BJ (cell line): ENCODE measurements around the gene KCNIP1. TPM values are rescaled to one million over a fixed set of nuclear protein-coding genes. Genes with fewer than 3 reads are reported as not detected.

Source experiments
- CTCF ChIA-PET: fragments of 350-600 bp; formaldehyde crosslinking; extraction: SDS; loops from one replicate; lab custom pipeline; 2021; ENCODE audit warnings: antibody characterized with exemption, inconsistent platforms; lab: Yijun Ruan, JAX
- POLR2A ChIA-PET: fragments of 300-600 bp; sonication (Branson Sonifier 250); formaldehyde crosslinking; extraction: SDS; loops from one replicate; lab custom pipeline; 2021; ENCODE audit warnings: antibody characterized with exemption; lab: Charles Lee
- DNase-seq: peaks from one replicate; pipeline ENCODE4 v3.0.0-alpha.2; 2011; ENCODE audit warnings: low read depth
- H3K27me3 ChIP-seq: 2 replicates; pipeline ENCODE4 v1.6.0; 2011; ENCODE audit warnings: low read length; ENCODE audit not compliant: control insufficient read depth, insufficient read depth
- H3K36me3 ChIP-seq: 2 replicates; pipeline ENCODE4 v1.5.1; 2011; ENCODE audit warnings: low read length; ENCODE audit not compliant: control insufficient read depth, insufficient read depth
- H3K4me3 ChIP-seq: 2 replicates; pipeline ENCODE4 v1.5.1; 2011; ENCODE audit warnings: low read depth, mild to moderate bottlenecking, control low read depth, low read length
- polyA plus RNA-seq: library from polyadenylated mRNA; depleted of rRNA; stranded (reverse); fragments of >200 nt; gene quantifications from 2 replicates; pipeline ENCODE4 v1.2.3, GENCODE V29; 2011
- TF ChIP-seq, protein P1 (sequence below): IDR thresholded peaks from 2 replicates; pipeline ENCODE4 v1.5.1; 2011; ENCODE audit warnings: low read depth, mild to moderate bottlenecking, control low read depth, inconsistent platforms, low read length, moderate library complexity; ENCODE audit not compliant: insufficient read depth

Gene KCNIP1
- polyA plus RNA-seq, 1 experiment = not detected

- CTCF ChIA-PET = no interaction called here
- no peaks in the 10 kb centered on the region for H3K36me3 ChIP-seq
- POLR2A ChIA-PET = no interaction called here
- no peaks in the 10 kb centered on the region for H3K27me3 ChIP-seq
- TF ChIP-seq, protein P1, sequence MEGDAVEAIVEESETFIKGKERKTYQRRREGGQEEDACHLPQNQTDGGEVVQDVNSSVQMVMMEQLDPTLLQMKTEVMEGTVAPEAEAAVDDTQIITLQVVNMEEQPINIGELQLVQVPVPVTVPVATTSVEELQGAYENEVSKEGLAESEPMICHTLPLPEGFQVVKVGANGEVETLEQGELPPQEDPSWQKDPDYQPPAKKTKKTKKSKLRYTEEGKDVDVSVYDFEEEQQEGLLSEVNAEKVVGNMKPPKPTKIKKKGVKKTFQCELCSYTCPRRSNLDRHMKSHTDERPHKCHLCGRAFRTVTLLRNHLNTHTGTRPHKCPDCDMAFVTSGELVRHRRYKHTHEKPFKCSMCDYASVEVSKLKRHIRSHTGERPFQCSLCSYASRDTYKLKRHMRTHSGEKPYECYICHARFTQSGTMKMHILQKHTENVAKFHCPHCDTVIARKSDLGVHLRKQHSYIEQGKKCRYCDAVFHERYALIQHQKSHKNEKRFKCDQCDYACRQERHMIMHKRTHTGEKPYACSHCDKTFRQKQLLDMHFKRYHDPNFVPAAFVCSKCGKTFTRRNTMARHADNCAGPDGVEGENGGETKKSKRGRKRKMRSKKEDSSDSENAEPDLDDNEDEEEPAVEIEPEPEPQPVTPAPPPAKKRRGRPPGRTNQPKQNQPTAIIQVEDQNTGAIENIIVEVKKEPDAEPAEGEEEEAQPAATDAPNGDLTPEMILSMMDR = no peak
- DNase-seq = no peak
- H3K4me3 ChIP-seq = no peak overlapping the region
Observed at GRCh38 chr5:170482511-170482910, 21.3 kb upstream of the KCNIP1 start.

DNA sequence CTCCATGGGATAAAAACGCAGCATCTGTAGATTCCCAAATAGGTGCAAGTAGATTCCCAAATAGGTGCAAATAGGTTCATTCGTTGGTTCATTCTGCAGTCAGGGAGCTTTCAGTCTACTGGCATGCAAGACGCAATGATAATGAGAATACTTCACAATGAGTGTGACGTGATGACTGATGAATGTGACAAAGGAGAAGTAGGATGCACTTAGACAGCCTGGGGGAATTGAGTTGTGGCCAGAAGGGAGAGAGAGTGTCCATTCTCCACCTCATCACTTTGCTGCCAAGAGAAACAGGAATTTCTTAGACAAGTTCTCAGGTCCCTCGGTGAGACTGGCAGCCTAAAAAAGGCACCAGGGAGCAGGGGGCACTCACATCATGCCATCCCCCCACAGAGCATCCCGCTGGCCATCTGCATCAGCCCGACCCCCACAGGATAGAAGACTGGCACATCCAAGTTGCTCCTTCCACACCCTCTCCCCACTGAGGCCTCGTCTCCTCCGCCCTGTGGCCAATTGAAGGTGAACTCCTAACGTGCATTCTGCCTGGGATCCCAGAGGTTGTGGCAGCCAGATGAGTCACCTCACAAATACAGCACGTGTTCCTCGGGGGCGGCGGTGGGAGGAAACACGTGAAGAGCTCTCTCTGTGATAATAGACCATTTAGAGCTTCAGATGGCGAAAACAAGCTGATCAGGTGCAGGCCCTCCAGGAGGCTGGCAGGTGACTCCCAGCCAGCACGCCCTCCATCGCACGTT lies 19.9 kb upstream of the KCNIP1 start:
- ChIA-PET CTCF (no interaction called here), POLR2A (no interaction called here)
- TF ChIP-seq, protein P1 = no peak
- no peak overlapping the region for H3K4me3 ChIP-seq
- H3K36me3 ChIP-seq = no peaks in the 10 kb centered on the region
- DNase-seq = no peak
- no peaks in the 10 kb centered on the region for H3K27me3 ChIP-seq

GRCh38 chr5:170484459-170484831 lies 19.4 kb upstream of the KCNIP1 start:
- POLR2A ChIA-PET = no interaction called here
- no peak overlapping the region for H3K4me3 ChIP-seq
- no peaks in the 10 kb centered on the region for H3K36me3 ChIP-seq
- TF ChIP-seq, protein P1 = no peak
- CTCF ChIA-PET = no interaction called here
- no peak for DNase-seq
- H3K27me3 ChIP-seq = no peaks in the 10 kb centered on the region

GRCh38 chr5:170484847-170485615 lies 18.8 kb upstream of the KCNIP1 start:
- Histone ChIP-seq H3K27me3 (no peaks in the 10 kb centered on the region), H3K36me3 (no peaks in the 10 kb centered on the region), H3K4me3 (no peak overlapping the region)
- ChIA-PET CTCF (interaction anchor here (1.3 kb wide), 1 partner anchor 14 kb away, joined by 3 read pairs; no protein-coding TSS in a partner anchor), POLR2A (no interaction called here)
- TF ChIP-seq, protein P1 = no peak
- no peak for DNase-seq

GRCh38 chr5:170485616-170485911 lies 18.3 kb upstream of the KCNIP1 start:
- no peaks in the 10 kb centered on the region for H3K27me3 ChIP-seq
- DNase-seq = no peak
- no peaks in the 10 kb centered on the region for H3K36me3 ChIP-seq
- ChIA-PET POLR2A (no interaction called here), CTCF (interaction anchor here (1.3 kb wide), 1 partner anchor 13 kb away, joined by 3 read pairs; no protein-coding TSS in a partner anchor)
- TF ChIP-seq, protein P1 = no peak
- no peak overlapping the region for H3K4me3 ChIP-seq
